GM21367 (cell line): ENCODE results near the gene PAGE3.

ENCODE experiments used
- ATAC-seq: cut with Tn5 transposase; IDR thresholded peaks from one replicate; pipeline ENCODE4 v1.9.1; 2021; ENCODE audit not compliant: unreplicated experiment

Gene PAGE3, protein sequence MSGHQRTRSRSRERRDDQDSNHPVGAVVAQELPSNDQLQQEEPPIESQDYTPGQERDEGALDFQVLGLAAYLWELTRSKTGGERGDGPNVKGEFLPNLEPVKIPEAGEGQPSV

DNA sequence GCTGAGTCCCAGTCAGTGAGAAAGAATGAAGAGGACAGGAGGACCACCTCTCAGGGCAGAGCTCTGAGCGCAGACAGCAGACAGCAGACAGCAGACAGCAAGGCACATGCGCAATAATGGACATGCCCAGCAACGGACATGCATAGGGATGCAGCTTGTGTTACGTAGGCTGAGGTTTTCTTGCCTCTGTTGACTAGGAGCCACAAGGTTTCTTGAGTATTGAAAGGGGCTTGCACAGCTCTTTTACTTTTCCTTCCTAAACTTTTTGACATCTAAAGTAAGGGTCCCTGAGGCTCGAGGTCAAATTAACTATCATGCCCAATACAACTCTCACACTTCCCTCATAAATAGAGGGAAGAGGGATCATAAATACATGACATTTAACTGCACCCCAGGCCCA, at the start of gene PAGE3:
Gene PAGE3, minus strand, starts transcription at position 101 of the 400 bp plus-strand sequence. CDS start 1,013 bp downstream, outside the sequence.
- no peak for ATAC-seq

DNA sequence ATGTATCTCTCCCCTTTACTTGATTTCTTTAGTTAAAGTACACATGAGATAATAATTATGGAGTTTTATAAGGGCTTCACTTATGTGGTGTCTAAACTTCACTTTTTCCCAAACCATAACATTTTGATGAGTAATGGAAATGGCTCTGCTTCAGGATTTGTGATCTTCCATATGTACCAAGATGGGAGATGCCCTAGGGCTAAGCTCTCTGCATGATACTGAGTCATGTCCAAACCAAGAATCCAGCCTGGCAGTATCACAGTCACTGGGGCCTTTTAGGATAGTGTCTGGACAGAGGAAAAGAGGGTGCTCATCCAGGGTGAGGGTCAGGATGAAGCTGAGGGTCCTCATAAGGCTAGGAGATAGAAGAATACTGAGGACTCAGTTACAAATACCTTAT, 47.9 kb upstream of the PAGE3 start:
- ATAC-seq = no peak

DNA sequence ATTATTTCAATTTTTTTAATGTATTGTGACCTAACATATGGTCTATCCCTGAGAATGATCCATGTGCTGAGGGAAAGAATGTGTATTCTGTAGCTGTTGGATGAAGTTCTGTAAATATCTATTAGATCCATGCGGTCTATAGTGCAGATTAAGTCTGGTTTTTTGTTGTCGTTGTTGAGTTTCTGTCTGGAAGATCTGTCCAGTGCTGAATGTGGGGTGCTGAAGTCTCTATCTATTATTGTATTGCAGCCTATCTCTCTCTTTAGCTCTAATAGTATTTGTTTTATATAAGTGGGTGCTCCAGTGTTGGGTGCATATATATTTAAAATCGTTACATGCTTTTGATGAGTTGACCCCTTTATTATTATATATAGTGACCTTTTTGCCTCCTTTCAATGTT, 26.2 kb upstream of the PAGE3 start:
- ATAC-seq = no peak

DNA sequence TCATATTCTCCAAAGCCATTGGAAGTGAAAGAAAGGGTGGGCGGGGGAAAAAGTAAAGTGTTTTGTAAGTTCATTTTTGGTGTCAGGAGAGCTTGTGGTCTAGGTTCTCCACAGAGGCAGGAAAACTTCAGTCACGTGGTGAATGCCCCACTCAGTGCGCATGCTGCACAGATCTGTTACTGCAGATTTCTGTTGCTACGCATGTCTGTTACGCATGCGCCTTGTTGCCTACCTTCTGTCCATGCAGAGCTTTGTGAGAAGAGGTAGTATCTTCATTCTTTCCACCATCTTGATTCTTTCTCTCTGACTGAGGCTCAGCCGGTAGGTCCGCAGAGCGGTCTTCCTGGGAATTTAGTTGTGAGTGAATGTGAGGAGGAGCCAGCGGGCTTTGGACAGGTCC, 15.1 kb upstream of the PAGE3 start:
- ATAC-seq = no peak

DNA sequence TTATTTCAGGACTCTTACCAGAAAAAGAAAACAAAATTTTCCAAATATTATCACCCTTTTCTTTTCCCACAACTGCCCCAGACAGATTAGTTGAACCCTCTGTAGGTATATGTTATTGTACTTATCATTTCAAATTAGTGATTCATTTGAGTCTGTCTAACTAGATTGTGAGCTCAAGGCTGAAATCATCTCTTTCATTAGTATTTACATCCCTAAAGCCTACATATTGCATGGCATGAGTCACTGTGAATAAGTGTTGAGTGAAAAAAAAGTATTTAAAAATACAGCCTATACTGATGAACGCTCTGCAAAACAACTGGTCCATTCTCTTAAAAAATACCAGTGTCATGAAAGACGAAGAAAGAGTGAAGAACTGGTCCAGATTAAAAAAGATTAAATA, 3.9 kb downstream of the PAGE3 start:
- ATAC-seq = no peak

DNA sequence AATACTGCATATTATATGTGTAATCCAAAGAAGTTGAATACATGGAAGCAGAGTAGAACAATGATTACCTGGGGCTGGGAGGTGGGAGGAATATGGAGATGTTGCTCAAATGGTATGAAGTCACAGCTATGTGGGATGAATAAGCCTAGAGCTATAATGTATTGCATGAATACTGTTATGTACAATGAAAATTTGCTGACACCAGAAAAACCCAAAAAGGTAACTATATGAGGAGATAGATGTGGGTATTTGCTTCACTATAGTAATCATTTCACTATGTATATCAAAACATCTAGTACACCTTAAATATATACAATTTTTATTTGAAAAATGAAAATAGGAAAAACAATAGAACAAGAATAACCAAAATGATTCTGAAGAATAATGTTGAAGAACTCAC, 11.2 kb downstream of the PAGE3 start:
- no peak for ATAC-seq

DNA sequence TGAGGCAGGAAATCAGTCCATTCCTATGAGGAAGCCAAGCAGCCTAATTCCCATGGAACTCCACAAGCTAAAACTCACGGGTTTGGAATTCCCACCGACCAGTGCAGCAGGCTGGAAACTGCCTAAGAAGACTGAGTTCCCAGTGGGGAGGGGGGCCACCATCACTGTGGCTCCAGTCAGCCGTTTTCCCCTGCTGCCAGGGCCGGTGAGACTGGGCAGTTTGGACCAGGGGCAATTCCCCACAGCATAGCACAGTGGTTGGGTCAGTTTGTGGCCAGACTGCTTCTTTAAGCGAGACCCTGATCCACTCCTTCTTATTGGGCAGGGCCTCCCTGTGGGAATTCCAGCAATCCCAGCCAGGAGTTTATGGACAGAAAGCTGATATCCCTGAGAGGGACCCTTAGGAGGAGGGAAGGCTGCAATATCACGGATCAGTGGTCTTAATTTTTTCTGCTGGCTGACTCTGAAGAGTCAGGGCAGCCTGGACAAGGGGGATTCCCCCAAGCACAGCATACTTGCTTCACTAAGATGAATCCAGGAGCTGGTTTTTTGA, 23.9 kb downstream of the PAGE3 start:
- no peak for ATAC-seq

DNA sequence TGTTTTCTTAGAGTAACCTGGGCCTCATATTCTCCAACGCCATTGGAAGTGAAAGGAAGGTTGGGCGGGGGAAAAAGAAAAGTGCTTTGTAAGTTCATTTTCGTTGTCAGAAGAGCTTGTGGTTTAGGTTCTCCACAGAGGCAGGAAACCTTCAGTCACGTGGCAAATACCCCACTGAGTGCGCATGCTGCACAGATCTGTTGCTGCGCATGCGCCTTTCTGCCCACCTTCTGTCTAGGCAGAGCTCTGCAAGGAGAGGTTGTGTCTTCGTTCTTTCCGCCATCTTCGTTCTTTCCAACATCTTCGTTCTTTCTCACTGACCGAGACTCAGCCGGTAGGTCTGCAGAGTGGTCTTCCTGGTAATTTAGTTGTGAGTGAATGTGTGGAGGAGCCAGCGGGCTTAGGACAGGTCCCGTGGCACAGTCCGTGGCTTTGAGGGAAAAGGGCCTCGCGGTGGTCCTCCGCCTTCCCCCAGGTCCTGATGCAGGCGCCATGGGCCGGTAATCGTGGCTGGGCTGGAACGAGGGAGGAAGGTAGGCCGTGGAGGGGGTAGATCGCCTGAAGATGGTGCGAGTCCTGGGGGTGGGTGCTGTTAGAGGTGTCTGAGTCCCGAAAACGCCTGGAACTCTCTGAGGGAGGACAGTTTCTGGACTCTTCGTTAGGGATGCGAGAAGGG, 44.5 kb downstream of the PAGE3 start, which contains the start of gene PAGE5:
Gene PAGE5, plus strand, starts transcription at position 228 of the 676 bp plus-strand sequence. CDS start 1,037 bp downstream, outside the sequence.
- ATAC-seq = no peak

DNA sequence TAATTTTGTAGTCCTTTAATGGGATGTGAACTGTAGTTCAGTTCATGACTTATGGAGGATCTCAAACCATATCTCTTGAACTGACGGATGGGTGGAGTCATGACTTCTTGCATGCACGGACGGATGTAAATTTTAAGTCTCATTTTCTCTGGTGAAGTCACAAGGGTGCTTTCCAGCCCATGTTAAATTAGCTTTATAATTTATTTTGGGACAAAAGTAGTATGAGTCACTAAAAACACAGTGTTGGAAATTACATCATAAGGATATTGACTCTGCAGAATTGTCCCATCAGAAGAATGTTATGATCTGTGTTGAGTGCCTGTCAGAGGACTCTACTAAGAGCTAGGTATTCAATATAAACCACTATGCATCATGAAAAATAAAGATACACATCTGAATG, 51.3 kb downstream of the PAGE3 start:
- no peak for ATAC-seq

DNA sequence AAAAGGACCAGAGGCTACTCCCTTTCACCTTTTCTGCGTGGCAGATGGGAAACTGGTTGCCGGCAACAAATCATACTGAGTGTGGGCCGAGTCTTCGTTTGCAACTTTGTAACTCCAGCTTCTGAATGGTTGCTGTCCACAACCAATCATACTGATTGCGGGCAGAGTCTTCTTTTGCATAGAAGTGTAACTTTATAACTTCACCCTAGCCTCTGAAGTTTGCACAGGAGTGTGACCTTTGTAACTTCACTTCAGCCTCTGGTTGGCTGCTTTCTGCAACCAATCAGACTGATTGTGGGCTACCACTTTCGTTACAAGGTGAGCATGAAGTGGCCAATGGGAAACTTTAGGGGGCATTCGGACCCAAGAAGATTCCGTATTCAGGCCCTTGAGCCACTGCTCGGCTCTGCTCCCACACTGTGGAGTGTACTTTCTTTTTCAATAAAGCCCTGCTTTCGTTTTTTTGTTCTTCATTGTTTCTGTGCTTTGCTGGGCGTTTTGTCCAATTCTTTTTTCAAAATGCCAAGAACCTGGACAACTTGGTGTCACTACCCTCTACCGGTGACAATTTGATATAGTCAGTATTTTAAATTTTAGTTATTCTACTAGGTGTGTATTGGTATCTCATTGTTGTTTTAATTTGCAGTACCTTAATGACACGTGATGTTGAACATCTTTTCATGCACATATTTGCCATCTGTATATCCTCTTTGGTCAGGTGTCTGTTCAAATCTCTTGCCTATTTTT, 53.6 kb downstream of the PAGE3 start:
- no peak for ATAC-seq
